ENCODE measurements around the gene NUDT13.

Gene NUDT13

DNA sequence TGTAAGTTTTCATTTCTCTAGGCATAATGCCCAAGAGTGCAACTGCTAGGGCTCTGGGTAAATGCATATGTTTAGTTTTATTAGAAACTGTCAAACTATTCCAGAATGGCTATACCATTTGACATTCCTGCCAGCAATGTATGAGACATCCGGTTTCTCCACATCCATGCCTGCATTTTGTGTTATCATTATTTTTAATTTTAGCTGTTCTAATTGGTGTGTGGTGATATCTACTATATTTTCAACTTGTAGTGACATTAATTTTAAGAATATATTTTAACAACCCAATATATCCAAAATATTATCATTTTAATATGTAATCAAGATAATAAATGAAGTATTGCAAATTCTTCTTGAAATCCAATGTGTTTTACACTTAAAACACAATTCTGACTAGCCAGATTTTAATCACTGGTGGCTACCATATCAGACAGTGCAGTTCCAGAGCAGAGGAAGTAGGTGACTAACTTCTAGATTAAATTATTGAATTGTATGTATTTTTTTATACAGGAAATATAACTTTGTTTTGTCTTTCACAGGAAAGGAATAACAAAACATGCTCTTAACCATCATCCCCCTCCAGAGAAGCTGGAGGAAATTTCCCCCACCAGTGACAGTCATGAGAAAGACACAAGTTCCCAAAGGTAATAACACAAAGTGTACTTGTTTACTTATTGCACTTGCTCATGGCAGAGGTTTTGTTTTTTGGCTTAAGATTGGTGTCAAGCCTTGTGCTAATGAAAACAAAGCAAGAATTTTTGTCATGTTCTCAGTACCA, 64.1 kb downstream of the NUDT13 start:
- H3K4me3 ChIP-seq (replicated peaks; ENCODE audit: insufficient read depth, low read length) = no peak overlapping the region
- TF ChIP-seq SPI1 (IDR thresholded peaks at IDR 0.05; ENCODE audit: borderline replicate concordance, low read depth) = no peak
- TF ChIP-seq GABPA (IDR thresholded peaks at IDR 0.05; ENCODE audit: low read depth) = no peak
- no peak for TF ChIP-seq CTCF (IDR thresholded peaks at IDR 0.05; ENCODE audit: insufficient read depth, low read length)
- TF ChIP-seq POLR2AphosphoS5 (IDR thresholded peaks at IDR 0.05; ENCODE audit: low read depth) = no peak
- TF ChIP-seq REST (IDR thresholded peaks at IDR 0.05; ENCODE audit: insufficient replicate concordance, low read depth) = no peak
- DNase-seq (ENCODE audit: low read depth in 1 of 2, low spot score in 1 of 2) = no peak
- no peaks in the 10 kb centered on the region for H3K27me3 ChIP-seq (ENCODE audit: insufficient read depth, poor library complexity, severe bottlenecking)
- H3K27ac ChIP-seq (replicated peaks) = no peak overlapping the region

Measured in HL-60 (cell line).